Measurements from ENCODE around the gene MEIOSIN. TPM values are rescaled to one million over a fixed set of nuclear protein-coding genes. Genes with fewer than 3 reads are reported as not detected.

MEIOSIN gene
- total and polyA plus RNA-seq, 4 donors, result not detected

DNA sequence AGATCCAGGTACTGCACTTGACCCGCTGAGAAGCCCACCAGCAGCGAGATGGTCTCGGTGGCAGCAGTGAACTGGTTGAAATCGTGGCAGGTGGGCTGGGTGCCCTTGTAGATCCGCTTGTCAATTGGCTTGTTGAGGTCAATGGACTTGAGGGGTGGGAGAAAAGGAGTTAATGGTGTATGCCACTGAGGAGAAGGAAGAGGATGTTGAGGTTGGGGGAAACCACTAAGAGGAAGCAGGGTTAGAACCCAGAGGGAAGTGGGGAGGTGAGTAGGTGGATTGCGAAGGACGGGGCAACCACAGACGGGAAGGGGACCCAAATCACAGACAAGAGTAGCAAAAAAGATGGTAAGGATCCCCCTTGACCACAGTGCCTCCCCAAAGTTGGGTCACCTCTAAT lies 57.7 kb downstream of the MEIOSIN start:
- H3K4me3 ChIP-seq (ENCODE audit: low read depth in 1 of 3, low read length in 3 of 3), result no peak overlapping the region

DNA sequence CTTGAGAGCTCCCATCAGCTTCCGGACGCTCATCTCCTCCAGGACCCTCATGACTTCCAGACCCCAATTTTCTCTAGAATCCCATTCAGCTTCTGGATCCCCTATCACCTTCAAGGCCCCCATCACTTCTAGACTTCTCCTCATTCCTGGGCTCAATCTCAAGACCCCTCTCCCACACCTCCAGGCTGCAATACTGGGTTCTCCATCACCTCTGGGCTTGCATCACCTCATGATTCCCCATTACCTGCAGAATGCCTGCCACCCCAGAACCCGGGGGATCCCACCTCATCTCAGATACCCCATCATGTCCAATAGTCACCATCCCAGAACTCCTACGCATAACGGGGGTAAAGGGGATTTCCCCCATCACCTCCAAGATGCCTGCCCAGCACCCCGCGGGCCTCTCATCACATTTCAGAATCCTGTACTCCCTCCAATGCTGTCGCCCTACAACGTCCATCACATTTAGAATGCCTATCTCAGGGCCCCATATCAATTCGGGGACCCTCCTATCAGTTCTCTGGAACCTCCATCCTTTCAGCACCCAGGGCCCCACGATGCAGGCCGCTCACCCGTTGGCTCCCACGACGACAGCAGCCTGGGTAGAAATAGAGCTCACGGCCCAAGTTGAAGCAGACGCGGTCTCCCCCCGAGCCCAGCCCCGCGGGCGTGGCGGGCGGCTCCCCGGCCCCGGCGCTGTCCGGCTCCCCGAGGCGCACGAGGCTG lies 58.7 kb downstream of the MEIOSIN start:
- WGBS, result 10% methylated on average over 31 of the region's 31 CpGs
- Histone ChIP-seq H3K9ac (ENCODE audit: low read depth in 1 of 2, low read length in 2 of 2) (no peak overlapping the region), H3K4me3 (ENCODE audit: low read depth in 1 of 3, low read length in 3 of 3) (peak overlapping the region; percentile 70 to 93 (median 71)), H3K27ac (ENCODE audit: low read depth in 1 of 2, low read length in 2 of 2) (no peak overlapping the region), H3K36me3 (ENCODE audit: control insufficient read depth in 4 of 4, insufficient read depth in 3 of 4, low read depth in 1 of 4, low read length in 3 of 4) (peaks cover 0 to 18% (median 4%) of the 10 kb centered on the region in 4 donors), H3K9me3 (ENCODE audit: control insufficient read depth in 4 of 4, low read length in 3 of 4) (no peaks in the 10 kb centered on the region), H3K4me1 (ENCODE audit: control insufficient read depth in 4 of 4, insufficient read depth in 4 of 4, low read length in 3 of 4) (peaks cover 0 to 14% (median 13%) of the 10 kb centered on the region in 4 donors), H3K27me3 (ENCODE audit: control insufficient read depth in 4 of 4, insufficient read depth in 4 of 4, low read length in 3 of 4) (no peaks in the 10 kb centered on the region)
- DNase-seq (ENCODE audit: low spot score), result no peak
- no peak for TF ChIP-seq FOXA2 (IDR thresholded peaks at IDR 0.05)
- no peak for TF ChIP-seq FOXA1 (IDR thresholded peaks at IDR 0.05)
- no peak for TF ChIP-seq JUND (IDR thresholded peaks at IDR 0.05)
- TF ChIP-seq, protein P1, sequence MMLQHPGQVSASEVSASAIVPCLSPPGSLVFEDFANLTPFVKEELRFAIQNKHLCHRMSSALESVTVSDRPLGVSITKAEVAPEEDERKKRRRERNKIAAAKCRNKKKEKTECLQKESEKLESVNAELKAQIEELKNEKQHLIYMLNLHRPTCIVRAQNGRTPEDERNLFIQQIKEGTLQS (IDR thresholded peaks at IDR 0.05), result no peak
- TF ChIP-seq YY1 (IDR thresholded peaks at IDR 0.05), result no peak
- no peak for TF ChIP-seq HNF4A (conservative IDR thresholded peaks at IDR 0.05)
- no peak for TF ChIP-seq EGR1 (IDR thresholded peaks at IDR 0.05; ENCODE audit: low read depth in 2 of 2)
- TF ChIP-seq, protein P2, sequence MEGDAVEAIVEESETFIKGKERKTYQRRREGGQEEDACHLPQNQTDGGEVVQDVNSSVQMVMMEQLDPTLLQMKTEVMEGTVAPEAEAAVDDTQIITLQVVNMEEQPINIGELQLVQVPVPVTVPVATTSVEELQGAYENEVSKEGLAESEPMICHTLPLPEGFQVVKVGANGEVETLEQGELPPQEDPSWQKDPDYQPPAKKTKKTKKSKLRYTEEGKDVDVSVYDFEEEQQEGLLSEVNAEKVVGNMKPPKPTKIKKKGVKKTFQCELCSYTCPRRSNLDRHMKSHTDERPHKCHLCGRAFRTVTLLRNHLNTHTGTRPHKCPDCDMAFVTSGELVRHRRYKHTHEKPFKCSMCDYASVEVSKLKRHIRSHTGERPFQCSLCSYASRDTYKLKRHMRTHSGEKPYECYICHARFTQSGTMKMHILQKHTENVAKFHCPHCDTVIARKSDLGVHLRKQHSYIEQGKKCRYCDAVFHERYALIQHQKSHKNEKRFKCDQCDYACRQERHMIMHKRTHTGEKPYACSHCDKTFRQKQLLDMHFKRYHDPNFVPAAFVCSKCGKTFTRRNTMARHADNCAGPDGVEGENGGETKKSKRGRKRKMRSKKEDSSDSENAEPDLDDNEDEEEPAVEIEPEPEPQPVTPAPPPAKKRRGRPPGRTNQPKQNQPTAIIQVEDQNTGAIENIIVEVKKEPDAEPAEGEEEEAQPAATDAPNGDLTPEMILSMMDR (IDR thresholded peaks at IDR 0.05; ENCODE audit: low read depth, low read length, missing input control), result no peak
- no peak for TF ChIP-seq RXRA (IDR thresholded peaks at IDR 0.05)
- TF ChIP-seq, protein P3, sequence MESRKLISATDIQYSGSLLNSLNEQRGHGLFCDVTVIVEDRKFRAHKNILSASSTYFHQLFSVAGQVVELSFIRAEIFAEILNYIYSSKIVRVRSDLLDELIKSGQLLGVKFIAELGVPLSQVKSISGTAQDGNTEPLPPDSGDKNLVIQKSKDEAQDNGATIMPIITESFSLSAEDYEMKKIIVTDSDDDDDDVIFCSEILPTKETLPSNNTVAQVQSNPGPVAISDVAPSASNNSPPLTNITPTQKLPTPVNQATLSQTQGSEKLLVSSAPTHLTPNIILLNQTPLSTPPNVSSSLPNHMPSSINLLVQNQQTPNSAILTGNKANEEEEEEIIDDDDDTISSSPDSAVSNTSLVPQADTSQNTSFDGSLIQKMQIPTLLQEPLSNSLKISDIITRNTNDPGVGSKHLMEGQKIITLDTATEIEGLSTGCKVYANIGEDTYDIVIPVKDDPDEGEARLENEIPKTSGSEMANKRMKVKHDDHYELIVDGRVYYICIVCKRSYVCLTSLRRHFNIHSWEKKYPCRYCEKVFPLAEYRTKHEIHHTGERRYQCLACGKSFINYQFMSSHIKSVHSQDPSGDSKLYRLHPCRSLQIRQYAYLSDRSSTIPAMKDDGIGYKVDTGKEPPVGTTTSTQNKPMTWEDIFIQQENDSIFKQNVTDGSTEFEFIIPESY (IDR thresholded peaks at IDR 0.05), result no peak

More for the DNA sequence above, 57.7 kb downstream of the MEIOSIN start:
- no peak overlapping the region for H3K9ac ChIP-seq (ENCODE audit: low read depth in 1 of 2, low read length in 2 of 2)
- no peaks in the 10 kb centered on the region for H3K27me3 ChIP-seq (ENCODE audit: control insufficient read depth in 4 of 4, insufficient read depth in 4 of 4, low read length in 3 of 4)
- DNase-seq (ENCODE audit: low spot score), result no peak
- no peak overlapping the region for H3K27ac ChIP-seq (ENCODE audit: low read depth in 1 of 2, low read length in 2 of 2)
- 79% methylated on average over 8 of the region's 8 CpGs for WGBS
- H3K36me3 ChIP-seq (ENCODE audit: control insufficient read depth in 4 of 4, insufficient read depth in 3 of 4, low read depth in 1 of 4, low read length in 3 of 4), result peaks cover 0 to 27% (median 6%) of the 10 kb centered on the region in 4 donors
- TF ChIP-seq RAD21 (IDR thresholded peaks at IDR 0.05) (no peak), SP1 (IDR thresholded peaks at IDR 0.05) (no peak), JUND (IDR thresholded peaks at IDR 0.05) (no peak), EGR1 (IDR thresholded peaks at IDR 0.05; ENCODE audit: low read depth in 2 of 2) (no peak), YY1 (IDR thresholded peaks at IDR 0.05) (no peak)
- TF ChIP-seq, protein P4, sequence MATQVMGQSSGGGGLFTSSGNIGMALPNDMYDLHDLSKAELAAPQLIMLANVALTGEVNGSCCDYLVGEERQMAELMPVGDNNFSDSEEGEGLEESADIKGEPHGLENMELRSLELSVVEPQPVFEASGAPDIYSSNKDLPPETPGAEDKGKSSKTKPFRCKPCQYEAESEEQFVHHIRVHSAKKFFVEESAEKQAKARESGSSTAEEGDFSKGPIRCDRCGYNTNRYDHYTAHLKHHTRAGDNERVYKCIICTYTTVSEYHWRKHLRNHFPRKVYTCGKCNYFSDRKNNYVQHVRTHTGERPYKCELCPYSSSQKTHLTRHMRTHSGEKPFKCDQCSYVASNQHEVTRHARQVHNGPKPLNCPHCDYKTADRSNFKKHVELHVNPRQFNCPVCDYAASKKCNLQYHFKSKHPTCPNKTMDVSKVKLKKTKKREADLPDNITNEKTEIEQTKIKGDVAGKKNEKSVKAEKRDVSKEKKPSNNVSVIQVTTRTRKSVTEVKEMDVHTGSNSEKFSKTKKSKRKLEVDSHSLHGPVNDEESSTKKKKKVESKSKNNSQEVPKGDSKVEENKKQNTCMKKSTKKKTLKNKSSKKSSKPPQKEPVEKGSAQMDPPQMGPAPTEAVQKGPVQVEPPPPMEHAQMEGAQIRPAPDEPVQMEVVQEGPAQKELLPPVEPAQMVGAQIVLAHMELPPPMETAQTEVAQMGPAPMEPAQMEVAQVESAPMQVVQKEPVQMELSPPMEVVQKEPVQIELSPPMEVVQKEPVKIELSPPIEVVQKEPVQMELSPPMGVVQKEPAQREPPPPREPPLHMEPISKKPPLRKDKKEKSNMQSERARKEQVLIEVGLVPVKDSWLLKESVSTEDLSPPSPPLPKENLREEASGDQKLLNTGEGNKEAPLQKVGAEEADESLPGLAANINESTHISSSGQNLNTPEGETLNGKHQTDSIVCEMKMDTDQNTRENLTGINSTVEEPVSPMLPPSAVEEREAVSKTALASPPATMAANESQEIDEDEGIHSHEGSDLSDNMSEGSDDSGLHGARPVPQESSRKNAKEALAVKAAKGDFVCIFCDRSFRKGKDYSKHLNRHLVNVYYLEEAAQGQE (IDR thresholded peaks at IDR 0.05), result no peak
- TF ChIP-seq, protein P2 (IDR thresholded peaks at IDR 0.05; ENCODE audit: low read depth, low read length, missing input control), result no peak
- TF ChIP-seq, protein P3 (IDR thresholded peaks at IDR 0.05), result no peak
- peaks cover 0 to 14% (median 13%) of the 10 kb centered on the region in 4 donors for H3K4me1 ChIP-seq (ENCODE audit: control insufficient read depth in 4 of 4, insufficient read depth in 4 of 4, low read length in 3 of 4)
- no peaks in the 10 kb centered on the region for H3K9me3 ChIP-seq (ENCODE audit: control insufficient read depth in 4 of 4, low read length in 3 of 4)
